Mesendoderm (in vitro differentiated cells): ENCODE results near the gene FGF3.
"Not testable (repeated sequence)": the region's sequence is repeated elsewhere in the genome, so short reads cannot be mapped to it uniquely, and the experiment has no call there.

Experiments used
- DNase-seq: peaks from one replicate; pipeline ENCODE4 v3.0.0; 2013
- H2AK5ac ChIP-seq: 2 replicates; pipeline ENCODE4 v1.6.1; 2013; ENCODE audit warnings: low read length, inconsistent platforms
- H2BK120ac ChIP-seq: 2 replicates; pipeline ENCODE4 v1.6.1; 2013; ENCODE audit warnings: low read depth, mild to moderate bottlenecking, low read length, moderate library complexity, mixed read lengths
- H2BK15ac ChIP-seq: replicated peaks from 2 replicates; pipeline ENCODE4 v1.6.1; 2013; ENCODE audit warnings: low read depth, mild to moderate bottlenecking, moderate library complexity
- H2BK5ac ChIP-seq: 2 replicates; pipeline ENCODE4 v1.6.1; 2013; ENCODE audit warnings: low read length, inconsistent platforms
- H3K18ac ChIP-seq: 2 replicates; pipeline ENCODE4 v1.6.1; 2013; ENCODE audit warnings: mild to moderate bottlenecking, low read length, mixed read lengths
- H3K23ac ChIP-seq: one replicate; pipeline ENCODE4 v1.6.1; 2013; ENCODE audit warnings: low read length
- H3K27ac ChIP-seq: 2 replicates; pipeline ENCODE4 v1.5.1; 2013; ENCODE audit warnings: low read depth, mild to moderate bottlenecking, inconsistent platforms, low read length, moderate library complexity
- H3K27me3 ChIP-seq: 2 replicates; pipeline ENCODE4 v1.6.1; 2013; ENCODE audit warnings: low read length, control low read depth, mild to moderate bottlenecking, inconsistent platforms; ENCODE audit not compliant: insufficient read depth, poor library complexity
- H3K36me3 ChIP-seq: 2 replicates; pipeline ENCODE4 v1.6.1; 2013; ENCODE audit warnings: low read length, inconsistent platforms; ENCODE audit not compliant: control insufficient read depth, insufficient read depth
- H3K4ac ChIP-seq: one replicate; pipeline ENCODE4 v1.6.1; 2013; ENCODE audit warnings: low read depth, mild to moderate bottlenecking, low read length, moderate library complexity
- H3K4me1 ChIP-seq: 2 replicates; pipeline ENCODE4 v1.6.1; 2013; ENCODE audit warnings: low read depth, low read length, inconsistent platforms; ENCODE audit not compliant: control insufficient read depth
- H3K4me2 ChIP-seq: 2 replicates; pipeline ENCODE4 v1.6.1; 2013; ENCODE audit warnings: low read length
- H3K4me3 ChIP-seq: 2 replicates; pipeline ENCODE4 v1.5.1; 2013; ENCODE audit warnings: mild to moderate bottlenecking, low read length
- H3K56ac ChIP-seq: one replicate; pipeline ENCODE4 v1.6.1; 2013; ENCODE audit warnings: low read length
- H3K79me1 ChIP-seq: 2 replicates; pipeline ENCODE4 v1.6.1; 2013; ENCODE audit warnings: low read length, inconsistent platforms
- H3K79me2 ChIP-seq: 2 replicates; pipeline ENCODE4 v1.6.1; 2013; ENCODE audit warnings: mild to moderate bottlenecking, low read length; ENCODE audit not compliant: control insufficient read depth, insufficient read depth
- H3K9ac ChIP-seq: 2 replicates; pipeline ENCODE4 v1.6.1; 2013; ENCODE audit warnings: low read length, inconsistent platforms
- H4K5ac ChIP-seq: one replicate; pipeline ENCODE4 v1.6.1; 2013; ENCODE audit warnings: low read length
- H4K8ac ChIP-seq: one replicate; pipeline ENCODE4 v1.6.1; 2013; ENCODE audit warnings: low read depth, mild to moderate bottlenecking, control low read depth, low read length, moderate library complexity
- WGBS: extraction: QIAGEN DNeasy Blood & Tissue Kit; methylation state at CpG from one replicate; pipeline ENCODE4 v1.1.7; 2013; ENCODE audit warnings: low lambda C conversion rate, missing lambda C conversion rate; ENCODE audit not compliant: insufficient coverage; ENCODE audit errors: extremely low coverage; 5-methylcytosine and 5-hydroxymethylcytosine counted together

Gene FGF3

GRCh38 chr11:69764918-69765317 lies 54.3 kb downstream of the FGF3 start:
- no CpG with 5 or more reads among the region's 7 CpGs for WGBS
- H3K23ac ChIP-seq, H3K79me2 ChIP-seq, DNase-seq, H3K27ac ChIP-seq, H3K27me3 ChIP-seq, H3K4me3 ChIP-seq, H3K4me1 ChIP-seq, H3K4me2 ChIP-seq, H3K79me1 ChIP-seq, H2BK15ac ChIP-seq, H2AK5ac ChIP-seq, H3K18ac ChIP-seq, H3K36me3 ChIP-seq, H4K5ac ChIP-seq, H3K9ac ChIP-seq, H3K56ac ChIP-seq, H2BK120ac ChIP-seq, H4K8ac ChIP-seq, H2BK5ac ChIP-seq, H3K4ac ChIP-seq: not testable (repeated sequence)

GRCh38 chr11:69760319-69760718 lies 58.9 kb downstream of the FGF3 start:
- Histone ChIP-seq H3K4me3 (no peak overlapping the region), H3K9ac (no peak overlapping the region), H3K18ac (no peak overlapping the region), H2BK15ac (no peak overlapping the region), H3K36me3 (no peaks in the 10 kb centered on the region), H3K4me1 (no peaks in the 10 kb centered on the region), H3K27me3 (no peaks in the 10 kb centered on the region), H4K5ac (no peak overlapping the region), H3K27ac (no peak overlapping the region), H3K4me2 (no peak overlapping the region), H3K79me2 (no peaks in the 10 kb centered on the region), H3K79me1 (no peaks in the 10 kb centered on the region), H2AK5ac (no peak overlapping the region), H3K4ac (no peak overlapping the region), H2BK5ac (no peak overlapping the region), H2BK120ac (no peak overlapping the region), H3K56ac (no peak overlapping the region), H4K8ac (no peak overlapping the region), H3K23ac (no peak overlapping the region)
- DNase-seq = no peak
- WGBS = no CpG with 5 or more reads among the region's 4 CpGs
